H1 (cell line): ENCODE data around the gene ADAMTS17. TPM values are rescaled to one million over a fixed set of nuclear protein-coding genes. Genes with fewer than 3 reads are reported as not detected.

Experiments
- NANOG ChIP-seq: IDR thresholded peaks from 2 replicates; pipeline ENCODE4 v1.6.1; 2011; ENCODE audit warnings: low read length, low read depth, mild to moderate bottlenecking, inconsistent platforms; ENCODE audit not compliant: insufficient read depth, poor library complexity, severe bottlenecking
- NRF1 ChIP-seq: IDR thresholded peaks from 2 replicates; pipeline ENCODE4 v1.6.1; 2011; ENCODE audit warnings: mild to moderate bottlenecking, low read depth, low read length, improper control_type of control experiment
- SP4 ChIP-seq: IDR thresholded peaks from 2 replicates; pipeline ENCODE4 v1.6.1; 2012; ENCODE audit warnings: low read length, inconsistent platforms
- YY1 ChIP-seq: IDR thresholded peaks from 2 replicates; pipeline ENCODE4 v1.6.1; 2011; ENCODE audit warnings: low read depth, mild to moderate bottlenecking, low read length
- ZNF274 ChIP-seq: IDR thresholded peaks from 2 replicates; pipeline ENCODE4 v1.7.0; 2012; ENCODE audit warnings: low read length, borderline replicate concordance; ENCODE audit errors: extremely low read depth
- polyA plus RNA-seq, 7 experiments: library from polyadenylated mRNA; depleted of rRNA in 3 of 7; stranded (reverse) in 5 of 7; unstranded in 2 of 7; fragments of >200 nt in 5 of 7; fragments of 200-250 nt in 2 of 7; gene quantifications; 1 replicate in 5 of 7; 2 replicates in 1 of 7; 4 replicates in 1 of 7; pipeline versions ENCODE4 v1.2.1 to v1.2.3, GENCODE V29; 2011 to 2013; ENCODE audit warnings: missing spikeins in 2 of 7, mixed read lengths in 2 of 7
- total RNA-seq: library from RNA; stranded (reverse); fragmentation: NEBNext Ultra II Directional; extraction: Animal tissue kit (Norgen Biotek cat#: 25700); gene quantifications from 2 replicates; pipeline ENCODE4 v1.2.1, GENCODE V29; 2021
- TF ChIP-seq, protein P1 (sequence below): fragments of 300-600 bp; sonication (generic); IDR thresholded peaks from 2 replicates; pipeline ENCODE4 v1.7.1; 2012; ENCODE audit warnings: low read length, moderate library complexity, mild to moderate bottlenecking, inconsistent platforms; ENCODE audit not compliant: insufficient replicate concordance

The ADAMTS17 gene
- total and polyA plus RNA-seq, 2 of the 8 experiments (the other 6 are each of a cell fraction or from before 2014, with no cell fraction given): 0.51 to 1.7 TPM

DNA sequence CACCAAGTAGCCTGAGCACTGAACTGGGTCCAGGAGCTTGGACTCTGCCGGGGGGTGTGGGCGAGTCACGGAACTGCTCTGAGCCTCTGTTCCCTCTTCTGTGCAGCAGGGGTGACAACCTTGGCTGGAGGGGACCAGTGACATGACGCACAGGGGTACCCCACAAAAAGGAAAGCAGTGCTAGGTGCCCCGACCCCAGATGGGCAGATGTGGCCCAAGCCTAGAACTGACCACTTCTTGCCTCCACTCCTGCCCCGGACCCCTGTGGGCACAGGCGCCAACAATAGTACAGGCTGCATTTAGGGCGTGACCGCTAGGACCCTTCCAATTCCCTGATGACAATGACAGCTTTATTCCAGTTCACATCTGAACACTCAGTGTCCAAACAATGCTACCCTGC, 352.7 kb downstream of the ADAMTS17 start (continued):
- TF ChIP-seq NANOG (no peak), ZNF274 (no peak), NRF1 (no peak), SP4 (no peak), YY1 (no peak)
- TF ChIP-seq, protein P1, sequence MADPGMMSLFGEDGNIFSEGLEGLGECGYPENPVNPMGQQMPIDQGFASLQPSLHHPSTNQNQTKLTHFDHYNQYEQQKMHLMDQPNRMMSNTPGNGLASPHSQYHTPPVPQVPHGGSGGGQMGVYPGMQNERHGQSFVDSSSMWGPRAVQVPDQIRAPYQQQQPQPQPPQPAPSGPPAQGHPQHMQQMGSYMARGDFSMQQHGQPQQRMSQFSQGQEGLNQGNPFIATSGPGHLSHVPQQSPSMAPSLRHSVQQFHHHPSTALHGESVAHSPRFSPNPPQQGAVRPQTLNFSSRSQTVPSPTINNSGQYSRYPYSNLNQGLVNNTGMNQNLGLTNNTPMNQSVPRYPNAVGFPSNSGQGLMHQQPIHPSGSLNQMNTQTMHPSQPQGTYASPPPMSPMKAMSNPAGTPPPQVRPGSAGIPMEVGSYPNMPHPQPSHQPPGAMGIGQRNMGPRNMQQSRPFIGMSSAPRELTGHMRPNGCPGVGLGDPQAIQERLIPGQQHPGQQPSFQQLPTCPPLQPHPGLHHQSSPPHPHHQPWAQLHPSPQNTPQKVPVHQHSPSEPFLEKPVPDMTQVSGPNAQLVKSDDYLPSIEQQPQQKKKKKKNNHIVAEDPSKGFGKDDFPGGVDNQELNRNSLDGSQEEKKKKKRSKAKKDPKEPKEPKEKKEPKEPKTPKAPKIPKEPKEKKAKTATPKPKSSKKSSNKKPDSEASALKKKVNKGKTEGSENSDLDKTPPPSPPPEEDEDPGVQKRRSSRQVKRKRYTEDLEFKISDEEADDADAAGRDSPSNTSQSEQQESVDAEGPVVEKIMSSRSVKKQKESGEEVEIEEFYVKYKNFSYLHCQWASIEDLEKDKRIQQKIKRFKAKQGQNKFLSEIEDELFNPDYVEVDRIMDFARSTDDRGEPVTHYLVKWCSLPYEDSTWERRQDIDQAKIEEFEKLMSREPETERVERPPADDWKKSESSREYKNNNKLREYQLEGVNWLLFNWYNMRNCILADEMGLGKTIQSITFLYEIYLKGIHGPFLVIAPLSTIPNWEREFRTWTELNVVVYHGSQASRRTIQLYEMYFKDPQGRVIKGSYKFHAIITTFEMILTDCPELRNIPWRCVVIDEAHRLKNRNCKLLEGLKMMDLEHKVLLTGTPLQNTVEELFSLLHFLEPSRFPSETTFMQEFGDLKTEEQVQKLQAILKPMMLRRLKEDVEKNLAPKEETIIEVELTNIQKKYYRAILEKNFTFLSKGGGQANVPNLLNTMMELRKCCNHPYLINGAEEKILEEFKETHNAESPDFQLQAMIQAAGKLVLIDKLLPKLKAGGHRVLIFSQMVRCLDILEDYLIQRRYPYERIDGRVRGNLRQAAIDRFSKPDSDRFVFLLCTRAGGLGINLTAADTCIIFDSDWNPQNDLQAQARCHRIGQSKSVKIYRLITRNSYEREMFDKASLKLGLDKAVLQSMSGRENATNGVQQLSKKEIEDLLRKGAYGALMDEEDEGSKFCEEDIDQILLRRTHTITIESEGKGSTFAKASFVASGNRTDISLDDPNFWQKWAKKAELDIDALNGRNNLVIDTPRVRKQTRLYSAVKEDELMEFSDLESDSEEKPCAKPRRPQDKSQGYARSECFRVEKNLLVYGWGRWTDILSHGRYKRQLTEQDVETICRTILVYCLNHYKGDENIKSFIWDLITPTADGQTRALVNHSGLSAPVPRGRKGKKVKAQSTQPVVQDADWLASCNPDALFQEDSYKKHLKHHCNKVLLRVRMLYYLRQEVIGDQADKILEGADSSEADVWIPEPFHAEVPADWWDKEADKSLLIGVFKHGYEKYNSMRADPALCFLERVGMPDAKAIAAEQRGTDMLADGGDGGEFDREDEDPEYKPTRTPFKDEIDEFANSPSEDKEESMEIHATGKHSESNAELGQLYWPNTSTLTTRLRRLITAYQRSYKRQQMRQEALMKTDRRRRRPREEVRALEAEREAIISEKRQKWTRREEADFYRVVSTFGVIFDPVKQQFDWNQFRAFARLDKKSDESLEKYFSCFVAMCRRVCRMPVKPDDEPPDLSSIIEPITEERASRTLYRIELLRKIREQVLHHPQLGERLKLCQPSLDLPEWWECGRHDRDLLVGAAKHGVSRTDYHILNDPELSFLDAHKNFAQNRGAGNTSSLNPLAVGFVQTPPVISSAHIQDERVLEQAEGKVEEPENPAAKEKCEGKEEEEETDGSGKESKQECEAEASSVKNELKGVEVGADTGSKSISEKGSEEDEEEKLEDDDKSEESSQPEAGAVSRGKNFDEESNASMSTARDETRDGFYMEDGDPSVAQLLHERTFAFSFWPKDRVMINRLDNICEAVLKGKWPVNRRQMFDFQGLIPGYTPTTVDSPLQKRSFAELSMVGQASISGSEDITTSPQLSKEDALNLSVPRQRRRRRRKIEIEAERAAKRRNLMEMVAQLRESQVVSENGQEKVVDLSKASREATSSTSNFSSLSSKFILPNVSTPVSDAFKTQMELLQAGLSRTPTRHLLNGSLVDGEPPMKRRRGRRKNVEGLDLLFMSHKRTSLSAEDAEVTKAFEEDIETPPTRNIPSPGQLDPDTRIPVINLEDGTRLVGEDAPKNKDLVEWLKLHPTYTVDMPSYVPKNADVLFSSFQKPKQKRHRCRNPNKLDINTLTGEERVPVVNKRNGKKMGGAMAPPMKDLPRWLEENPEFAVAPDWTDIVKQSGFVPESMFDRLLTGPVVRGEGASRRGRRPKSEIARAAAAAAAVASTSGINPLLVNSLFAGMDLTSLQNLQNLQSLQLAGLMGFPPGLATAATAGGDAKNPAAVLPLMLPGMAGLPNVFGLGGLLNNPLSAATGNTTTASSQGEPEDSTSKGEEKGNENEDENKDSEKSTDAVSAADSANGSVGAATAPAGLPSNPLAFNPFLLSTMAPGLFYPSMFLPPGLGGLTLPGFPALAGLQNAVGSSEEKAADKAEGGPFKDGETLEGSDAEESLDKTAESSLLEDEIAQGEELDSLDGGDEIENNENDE: no peak
